GM12872 (cell line): Measurements from ENCODE around the gene FAM111A.

Experiments used
- CTCF ChIP-seq: IDR thresholded peaks from 3 replicates; pipeline ENCODE4 v1.5.1; 2011; ENCODE audit warnings: low read depth, mild to moderate bottlenecking, low read length, moderate library complexity; ENCODE audit not compliant: insufficient read depth

The FAM111A gene

GRCh38 chr11:59157433-59157832 is 14.8 kb downstream of the FAM111A start:
- no peak for TF ChIP-seq CTCF

- TF ChIP-seq CTCF = peak; percentile 83
Observed at GRCh38 chr11:59158206-59159068, 15.8 kb downstream of the FAM111A start.

GRCh38 chr11:59164028-59164427 is 21.4 kb downstream of the FAM111A start:
- TF ChIP-seq CTCF = no peak

GRCh38 chr11:59171508-59172322 is 29.1 kb downstream of the FAM111A start, which contains the start of gene DTX4:
DTX4 (plus strand) TSS chr11:59172132; CDS start chr11:59172596, 464 bp downstream.
- peak; percentile 94 for TF ChIP-seq CTCF

- no peak for TF ChIP-seq CTCF
Observed at GRCh38 chr11:59172345-59173079, 29.9 kb downstream of the FAM111A start.

- no peak for TF ChIP-seq CTCF
Observed at GRCh38 chr11:59173080-59173963, 30.7 kb downstream of the FAM111A start.
